Activated naive CD8-positive, alpha-beta T cell treated with anti-CD3 and anti-CD28 coated beads, Interleukin-2, amount 50 U/mL, for 16 hours (primary cell): ENCODE measurements around the gene LRRC17.

Experiments used
- DNase-seq: peaks from one replicate; pipeline ENCODE4 v3.0.0-alpha.2; 2020; ENCODE audit warnings: low read depth, low spot score

LRRC17 gene, protein sequence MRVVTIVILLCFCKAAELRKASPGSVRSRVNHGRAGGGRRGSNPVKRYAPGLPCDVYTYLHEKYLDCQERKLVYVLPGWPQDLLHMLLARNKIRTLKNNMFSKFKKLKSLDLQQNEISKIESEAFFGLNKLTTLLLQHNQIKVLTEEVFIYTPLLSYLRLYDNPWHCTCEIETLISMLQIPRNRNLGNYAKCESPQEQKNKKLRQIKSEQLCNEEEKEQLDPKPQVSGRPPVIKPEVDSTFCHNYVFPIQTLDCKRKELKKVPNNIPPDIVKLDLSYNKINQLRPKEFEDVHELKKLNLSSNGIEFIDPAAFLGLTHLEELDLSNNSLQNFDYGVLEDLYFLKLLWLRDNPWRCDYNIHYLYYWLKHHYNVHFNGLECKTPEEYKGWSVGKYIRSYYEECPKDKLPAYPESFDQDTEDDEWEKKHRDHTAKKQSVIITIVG

DNA sequence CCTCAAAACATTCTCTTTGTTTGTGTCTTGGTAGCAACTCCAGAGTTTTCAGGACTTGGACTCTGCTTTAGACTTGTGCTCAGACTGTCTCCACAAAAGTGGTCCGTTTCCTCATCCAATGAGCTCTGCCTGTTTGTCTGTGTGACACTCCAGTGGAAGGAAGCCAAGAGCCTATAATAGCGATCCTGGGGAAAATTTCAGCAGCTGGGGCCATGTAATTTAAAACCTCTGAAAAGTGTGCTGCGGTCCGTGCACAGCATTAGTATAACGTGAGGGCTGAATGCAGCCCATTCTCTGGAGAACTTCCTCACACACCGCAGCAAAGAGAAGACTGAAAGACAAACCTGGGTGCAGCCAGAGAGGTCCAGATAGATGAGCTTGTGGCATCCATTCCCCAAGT, at the start of gene LRRC17:
TSS of gene LRRC17 (plus strand) at position 259 of the 400 bp plus-strand sequence. CDS start 20,914 bp downstream, outside the sequence.
- no peak for DNase-seq

DNA sequence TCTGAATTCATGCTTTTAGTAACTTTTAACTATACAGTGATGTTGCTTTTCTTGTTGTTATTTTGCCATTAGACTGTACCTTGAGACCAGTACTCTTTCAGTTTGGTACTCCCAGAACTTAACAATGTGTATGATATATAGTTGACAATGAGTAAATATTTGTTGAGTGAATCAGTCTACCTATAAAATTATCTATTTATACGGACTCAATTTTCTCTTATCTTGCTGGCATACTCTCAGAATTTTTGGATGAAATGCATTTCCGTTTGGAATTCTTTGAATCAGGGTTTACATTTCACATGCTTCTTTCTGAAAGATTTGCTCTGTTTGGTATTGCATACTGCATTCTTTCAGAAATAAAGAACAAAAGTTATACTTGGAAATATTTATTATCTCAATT, 47.8 kb upstream of the LRRC17 start:
- no peak for DNase-seq

DNA sequence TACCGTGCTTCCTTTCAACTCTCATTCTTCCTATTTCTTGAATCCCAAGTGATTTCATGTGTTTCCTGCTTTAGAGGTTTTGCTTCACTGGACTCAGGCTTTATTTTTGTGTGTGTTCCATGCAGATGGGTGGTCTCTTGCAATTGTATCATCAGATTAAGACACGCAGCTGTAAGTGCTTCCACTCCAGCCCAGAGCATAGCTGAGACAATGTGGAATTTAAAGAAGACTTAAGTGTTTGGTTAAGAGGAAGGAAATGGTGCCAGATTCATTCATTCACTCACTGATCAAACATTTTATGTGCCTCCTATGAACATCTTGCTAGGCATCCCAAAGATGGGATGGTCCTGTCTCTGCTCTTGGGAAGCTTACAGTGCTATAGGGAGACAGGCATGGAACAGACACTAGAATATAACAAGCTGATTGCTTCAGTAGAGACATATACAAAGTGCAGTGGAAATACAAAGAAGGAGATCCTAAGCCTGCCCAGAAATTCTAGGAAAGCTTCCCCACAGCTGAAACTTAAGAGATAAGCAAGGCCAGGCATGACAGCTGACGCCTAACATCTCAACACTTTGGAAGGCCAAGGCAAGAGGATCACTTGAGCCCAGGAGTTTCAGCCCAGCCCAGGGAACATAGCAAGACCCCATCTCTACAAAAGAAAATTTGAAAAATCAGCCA, 46.1 kb upstream of the LRRC17 start:
- no peak for DNase-seq

DNA sequence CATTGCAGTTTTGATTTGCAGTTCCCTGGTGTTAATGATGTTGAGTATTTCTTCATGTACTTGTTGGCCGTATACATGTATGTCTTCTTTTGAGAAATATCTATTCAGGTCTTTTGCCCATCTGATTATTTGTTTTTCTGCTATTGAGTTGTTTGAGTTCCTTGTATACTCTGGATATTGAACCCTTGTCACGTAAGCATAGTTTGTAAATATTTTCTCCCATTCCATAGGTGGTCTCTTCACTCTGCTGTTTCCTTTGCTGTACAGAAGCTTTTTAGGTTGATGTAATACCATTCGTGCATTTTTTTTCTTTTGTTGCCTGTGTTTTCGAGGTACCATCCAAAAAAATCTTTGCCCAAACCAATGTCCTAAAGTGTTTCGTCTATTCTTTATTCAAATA, 43.6 kb upstream of the LRRC17 start:
- no peak for DNase-seq

DNA sequence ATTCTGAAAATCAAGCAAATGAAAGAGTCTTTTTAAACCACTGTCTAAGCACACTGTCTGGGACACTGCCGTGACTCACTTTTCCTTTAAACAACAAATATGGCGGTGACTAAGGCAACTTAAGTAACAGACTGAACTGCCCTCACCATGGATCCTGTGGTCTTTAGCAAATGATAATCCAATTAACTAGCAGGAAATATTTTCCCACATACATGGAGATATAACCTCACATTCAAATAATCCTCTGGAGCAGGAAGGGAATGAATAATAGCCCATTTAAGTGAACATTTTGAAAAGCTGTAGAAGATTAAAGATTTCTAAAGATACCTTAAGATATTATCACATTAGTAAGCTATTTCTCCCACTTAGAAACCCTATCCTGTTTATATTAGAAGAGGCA, 40.3 kb upstream of the LRRC17 start:
- no peak for DNase-seq

DNA sequence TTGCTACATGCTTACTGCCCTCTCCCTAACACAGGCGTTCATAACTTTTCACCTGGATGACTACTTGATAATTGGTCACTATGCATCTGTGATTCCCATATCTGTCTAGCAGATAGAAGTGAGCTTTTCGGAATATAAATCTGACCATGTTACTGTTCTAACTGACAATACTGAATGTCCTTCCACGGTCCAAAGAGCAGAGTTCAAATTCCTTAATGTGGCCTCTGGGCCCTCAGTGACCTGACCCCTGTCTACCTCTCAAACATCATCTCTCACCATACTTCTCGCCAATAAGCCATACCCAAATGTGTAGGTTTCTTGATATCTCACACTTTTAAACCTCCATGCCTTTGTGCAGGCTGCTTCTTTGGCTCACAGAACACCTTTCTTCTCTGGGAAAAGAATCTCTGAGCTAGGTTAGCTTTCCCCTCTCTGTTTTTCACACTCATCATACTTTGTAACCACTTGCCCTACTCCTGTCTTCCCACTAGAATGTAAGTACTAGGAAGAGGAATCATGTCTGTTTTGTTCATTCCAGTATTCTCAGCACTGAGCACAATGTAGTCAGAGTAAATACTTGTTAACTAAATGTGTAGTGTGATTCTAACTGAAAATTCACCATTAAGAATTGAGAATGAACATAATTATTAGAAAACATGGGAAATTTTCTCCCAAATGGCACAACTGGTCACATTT, 39.2 kb upstream of the LRRC17 start:
- DNase-seq: no peak

DNA sequence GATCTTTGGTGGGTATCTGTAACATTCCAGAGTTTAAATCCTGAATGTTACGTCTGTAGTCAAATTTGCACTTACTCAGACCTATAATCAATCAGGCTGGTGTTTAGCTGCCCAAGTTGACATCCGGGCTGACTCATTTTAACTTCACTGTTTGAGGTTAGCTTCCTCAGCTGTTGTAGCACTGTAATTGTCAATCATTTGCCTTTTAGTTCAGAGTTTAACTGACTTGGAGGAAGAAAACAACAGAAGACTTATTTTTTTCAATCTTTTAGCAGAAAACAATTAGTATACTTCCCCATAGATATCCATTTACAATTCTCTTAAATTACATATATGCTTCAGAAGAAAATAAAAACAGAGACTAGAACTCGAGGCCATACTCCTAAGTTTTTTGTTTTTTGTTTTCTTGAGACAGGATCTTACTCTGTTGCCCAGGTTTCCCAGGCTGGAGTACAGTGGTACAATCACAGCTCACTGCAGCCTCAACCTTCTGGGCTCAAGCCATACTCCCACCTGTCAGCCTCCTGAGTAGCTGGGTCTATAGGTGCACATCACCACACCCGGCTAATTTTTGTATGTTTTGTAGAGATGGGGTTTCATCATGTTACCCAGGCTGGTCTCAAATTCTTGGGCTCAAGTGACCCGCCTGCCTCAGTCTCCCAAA, 38.5 kb upstream of the LRRC17 start:
- DNase-seq: no peak

DNA sequence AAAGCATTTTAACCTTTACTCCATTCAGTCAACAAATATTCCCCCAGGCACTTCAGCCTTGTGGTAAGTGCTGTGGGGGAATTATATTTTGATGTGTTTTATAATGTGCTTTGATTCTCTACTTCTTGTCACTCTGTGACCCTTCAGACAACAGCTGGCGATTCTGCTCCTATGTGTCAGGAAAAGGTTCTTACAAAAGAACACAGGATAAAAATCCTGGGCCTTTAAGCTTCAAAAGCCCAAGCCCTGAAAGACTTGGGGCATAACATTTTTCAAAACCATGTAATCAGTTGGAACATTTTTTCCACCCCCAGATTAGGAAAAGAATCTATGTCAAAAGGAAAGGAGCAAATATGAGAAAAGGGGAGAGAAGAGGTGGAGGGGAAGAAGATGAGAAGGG, 37.8 kb upstream of the LRRC17 start:
- no peak for DNase-seq

DNA sequence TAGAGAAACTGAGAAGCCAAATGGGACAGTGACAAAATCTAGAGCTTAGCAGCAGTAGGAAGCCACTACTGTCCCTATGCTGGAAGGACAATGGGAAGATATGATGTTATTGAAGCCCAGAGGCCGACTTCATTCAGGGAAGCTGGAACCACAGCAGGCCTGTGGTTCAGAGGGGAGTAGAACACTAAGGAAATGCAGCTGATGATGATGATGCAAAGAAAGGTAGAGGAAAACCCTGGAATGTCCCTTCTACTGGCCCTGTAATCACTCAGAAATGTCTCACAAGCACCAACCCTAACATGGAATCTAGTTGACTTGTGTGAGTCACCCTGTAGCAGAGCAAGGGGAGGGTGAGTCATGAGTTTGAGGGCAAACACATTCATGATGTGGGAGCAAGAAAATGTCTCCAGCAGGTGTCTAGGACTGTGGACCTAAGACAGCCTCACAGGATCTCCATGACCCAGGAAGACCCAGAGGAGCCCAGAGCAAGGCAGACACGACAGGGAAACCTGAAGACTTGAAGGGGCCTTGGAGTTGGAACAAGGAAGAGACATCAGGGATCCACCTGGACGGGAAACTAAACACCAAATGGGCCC, 37.0 kb upstream of the LRRC17 start:
- DNase-seq: no peak

DNA sequence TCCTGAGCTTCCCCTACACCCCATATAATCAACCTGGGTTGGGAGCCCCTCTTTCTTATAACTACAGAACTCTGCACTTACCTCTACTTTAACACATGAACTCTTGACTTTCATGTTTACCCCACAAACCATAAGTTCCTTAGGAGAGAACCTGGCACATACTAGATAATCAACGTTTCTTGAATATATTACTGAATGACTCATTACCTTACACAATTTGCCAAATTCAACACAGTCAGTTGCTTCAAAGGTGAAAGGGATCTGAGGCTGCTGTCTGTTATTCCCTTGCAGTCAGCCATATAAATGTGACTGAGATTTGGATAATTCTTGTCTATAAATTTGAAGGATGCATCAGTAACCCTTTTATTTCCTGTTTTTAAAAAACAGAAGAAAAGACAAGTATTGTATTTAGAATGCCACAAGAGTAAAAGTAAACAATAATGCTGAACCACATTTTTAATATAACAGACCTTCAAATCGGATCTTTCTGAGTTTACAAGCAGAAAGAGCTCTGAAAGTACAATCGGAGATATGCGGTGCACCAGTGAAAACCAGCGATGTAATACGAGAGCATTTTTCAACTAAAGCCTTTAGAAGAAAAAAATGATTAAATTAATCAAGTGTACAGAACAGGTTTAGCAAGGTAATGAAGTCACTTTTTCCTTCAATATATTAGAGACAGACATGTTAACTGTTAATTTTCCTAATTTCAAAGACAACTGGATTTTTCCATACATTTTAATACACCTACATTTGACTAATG, 29.5 kb upstream of the LRRC17 start:
- DNase-seq: no peak

DNA sequence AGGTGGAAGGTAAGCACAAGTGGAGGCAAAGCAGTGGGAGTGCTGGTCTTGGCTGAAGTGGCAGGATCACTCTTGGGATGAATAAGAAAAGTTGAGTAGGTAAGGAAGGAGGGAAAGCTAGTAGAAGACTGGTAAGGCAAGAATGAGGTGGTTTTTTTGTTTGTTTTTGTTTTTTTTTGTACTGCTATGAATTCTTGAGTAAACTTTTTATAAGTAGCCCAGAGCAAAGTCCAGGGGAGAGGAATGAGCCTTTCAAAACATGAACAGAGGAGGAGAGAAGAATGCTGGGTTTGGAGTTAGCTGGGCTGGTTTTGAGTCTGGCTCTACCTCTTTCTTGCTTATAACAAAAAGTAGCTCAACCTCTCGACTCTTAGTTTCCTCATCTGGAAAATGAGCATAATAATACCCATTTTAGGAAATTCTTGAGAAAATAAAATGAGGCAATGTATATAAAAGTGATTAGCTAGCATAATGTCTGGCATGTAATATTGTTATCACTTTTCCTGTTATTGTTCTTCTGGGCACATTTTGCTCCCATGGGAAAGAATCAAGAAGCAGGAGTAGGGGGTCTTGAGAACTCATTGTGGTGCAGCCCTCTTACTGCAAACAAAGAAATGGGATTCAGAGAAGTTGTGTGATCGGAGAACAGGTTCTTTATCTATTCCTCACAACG, 24.1 kb upstream of the LRRC17 start:
- no peak for DNase-seq

DNA sequence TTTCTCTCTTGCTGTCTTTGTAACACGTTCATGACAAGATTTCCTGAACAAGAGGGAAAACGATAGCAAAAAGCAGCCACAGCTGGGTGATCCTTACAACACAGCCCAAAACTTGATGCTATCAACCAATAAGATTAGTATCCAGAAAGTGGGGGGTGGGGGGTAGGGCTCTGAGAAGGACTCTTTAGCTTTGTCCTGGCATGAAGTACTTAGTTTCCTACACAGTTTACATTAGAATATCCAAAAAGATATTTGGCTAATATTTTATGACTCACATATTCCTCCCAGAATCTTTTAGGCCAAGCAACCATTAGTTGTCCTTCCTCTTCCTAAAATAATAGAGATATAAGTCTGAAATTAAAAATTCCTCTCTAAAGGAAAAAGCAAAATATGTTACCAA, 22.9 kb upstream of the LRRC17 start:
- no peak for DNase-seq

DNA sequence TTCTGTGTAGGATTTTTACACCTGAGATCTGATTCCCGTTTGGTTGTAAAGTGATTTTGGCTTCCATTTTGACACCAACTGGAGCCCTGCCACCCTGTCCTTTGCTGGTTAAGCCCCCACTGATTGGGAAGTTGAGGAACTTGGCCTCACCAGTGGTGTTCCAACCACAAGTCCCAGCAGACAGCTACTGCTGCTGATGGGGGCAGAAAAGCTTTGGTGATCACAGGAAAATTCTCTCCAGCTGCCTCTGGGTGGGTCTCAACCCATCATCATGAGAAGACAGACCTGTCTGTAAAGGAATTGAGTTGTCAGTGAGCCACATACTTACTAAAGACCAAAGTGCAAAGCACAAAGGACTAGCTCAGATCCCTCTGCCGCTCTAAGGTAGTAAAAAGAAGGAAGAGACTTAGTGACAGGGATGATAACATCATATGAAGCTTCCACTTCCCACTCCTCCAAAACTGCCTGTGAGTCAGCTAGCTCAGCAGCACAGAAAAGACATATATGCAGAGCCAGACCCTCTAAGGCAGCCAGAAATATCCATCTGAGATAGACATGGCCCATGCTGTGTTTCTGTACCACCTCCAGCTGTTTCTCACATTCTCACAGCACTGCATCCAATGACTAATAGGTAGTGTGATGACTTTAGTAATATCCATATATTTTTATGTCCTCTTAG, 22.4 kb upstream of the LRRC17 start:
- DNase-seq: no peak

DNA sequence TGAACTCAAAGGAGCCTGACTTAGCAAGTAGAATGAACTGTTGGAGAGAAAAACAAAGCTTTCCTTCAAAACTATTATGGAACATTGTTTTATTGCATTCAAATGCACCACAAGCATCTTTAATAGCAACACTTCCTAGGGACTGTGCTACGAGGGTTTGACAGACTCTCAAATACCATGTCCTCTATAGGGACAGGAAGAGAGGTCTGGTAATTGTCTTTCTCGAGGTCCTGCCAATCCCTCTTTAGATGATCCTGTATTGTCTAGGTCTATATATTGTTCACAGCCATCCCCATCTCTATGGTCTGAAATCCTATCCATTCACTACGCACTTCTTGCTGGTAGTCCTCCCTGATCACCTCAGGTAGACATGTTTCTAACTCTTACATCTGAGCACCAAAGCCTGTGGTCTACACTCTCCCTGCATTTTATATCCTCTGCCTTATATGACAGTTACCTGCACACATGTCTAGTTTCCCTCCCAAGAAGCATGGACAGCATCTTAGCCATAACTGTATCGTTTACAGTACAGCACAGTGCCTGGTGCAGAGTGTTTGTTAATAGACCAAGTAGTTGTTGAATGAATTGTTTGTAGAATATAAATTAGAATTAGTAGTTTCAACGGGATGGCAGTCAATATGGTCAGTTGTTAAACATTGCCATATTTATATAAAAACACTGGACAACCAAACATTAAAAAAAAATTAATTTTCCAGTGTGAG, 21.7 kb upstream of the LRRC17 start:
- no peak for DNase-seq

DNA sequence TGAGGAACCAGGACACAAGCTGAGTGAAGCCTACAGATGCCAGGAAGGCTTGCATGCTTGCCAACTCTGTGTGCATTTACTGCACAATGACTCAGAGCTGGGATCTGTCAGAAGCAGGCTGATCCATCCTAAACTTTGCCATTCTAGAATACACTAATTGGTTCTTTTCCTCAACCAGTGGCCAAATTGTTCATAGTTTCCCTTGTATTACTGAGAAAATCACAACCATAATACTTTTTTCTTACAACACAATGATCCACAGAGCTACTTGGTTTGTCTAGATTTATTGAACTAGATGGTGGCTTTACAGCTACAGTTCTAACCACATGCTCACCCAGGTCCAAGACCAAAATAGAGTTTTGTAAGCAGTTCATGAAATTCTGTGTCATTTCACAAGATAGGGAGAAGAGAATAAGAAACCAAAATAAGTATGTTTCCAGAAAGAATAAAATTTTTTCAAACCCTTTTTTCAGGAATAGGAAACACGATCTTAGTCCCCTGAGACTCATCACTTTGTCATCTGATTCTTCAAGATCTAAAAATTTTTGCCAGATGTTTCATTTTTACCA, 21.0 kb upstream of the LRRC17 start:
- DNase-seq: no peak

DNA sequence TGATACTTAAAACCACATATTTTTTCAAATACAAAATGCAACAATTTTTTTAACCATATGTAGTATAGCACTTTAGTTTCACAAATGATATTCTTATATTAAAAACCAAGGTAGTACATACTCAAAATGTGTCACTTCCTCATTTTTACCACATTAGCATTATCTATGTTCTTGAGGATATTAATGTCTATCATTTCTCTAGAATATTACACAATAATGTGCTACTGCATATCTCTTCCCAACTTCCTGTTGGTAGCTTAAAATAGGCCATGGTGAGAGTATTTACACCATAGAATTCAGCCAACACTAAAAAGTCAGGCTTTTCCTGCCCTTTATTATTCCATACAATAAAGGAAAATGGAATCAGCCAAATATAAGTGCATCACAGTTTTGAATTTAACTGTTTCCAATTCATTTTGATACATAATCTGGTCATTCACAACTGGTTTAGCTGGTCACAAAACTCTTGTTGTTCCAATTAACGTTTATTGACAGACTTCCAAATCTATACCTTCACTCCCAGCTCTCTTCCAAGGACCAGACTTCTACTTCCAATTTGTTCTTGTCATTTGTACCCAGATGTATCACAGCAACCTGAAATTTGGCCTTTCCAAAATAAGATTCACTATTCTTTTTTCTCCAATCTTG, 20.0 kb upstream of the LRRC17 start:
- no peak for DNase-seq

DNA sequence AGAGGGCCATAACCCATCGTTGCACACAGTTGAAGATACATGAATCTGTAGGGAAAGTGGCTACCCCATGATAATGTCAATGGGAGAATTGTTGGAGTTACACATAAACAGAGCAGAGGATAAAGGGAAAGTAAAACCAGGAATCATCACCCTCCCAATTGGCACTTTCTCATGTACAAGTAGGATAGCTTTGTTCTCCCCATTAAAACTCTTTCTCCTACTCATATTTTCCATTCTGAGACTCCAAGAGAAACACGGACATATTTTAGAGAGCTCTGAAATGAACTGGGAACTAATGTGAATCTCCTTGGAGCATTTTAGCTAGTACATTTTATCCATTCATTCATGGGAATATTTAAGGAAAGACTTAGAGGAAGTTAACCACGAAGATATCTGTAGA, 17.2 kb upstream of the LRRC17 start:
- no peak for DNase-seq

DNA sequence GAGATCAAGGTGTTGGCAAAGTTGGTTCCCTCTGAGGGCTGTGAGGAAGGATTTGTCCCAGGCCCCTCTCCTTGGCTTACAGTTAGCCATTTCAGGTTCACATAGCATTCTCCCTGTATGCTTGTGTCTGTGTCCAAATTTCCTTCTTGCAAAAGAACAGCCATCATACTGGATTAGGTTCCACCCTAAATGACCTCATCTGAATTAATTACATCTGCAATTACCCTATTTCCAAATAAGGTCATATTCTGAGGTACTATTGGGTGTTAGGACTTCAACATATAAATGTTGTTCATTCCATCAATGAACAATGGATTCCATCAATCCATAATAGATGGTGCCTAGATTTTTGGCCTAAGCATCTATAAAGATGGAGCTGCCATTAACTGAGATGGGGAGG, 16.2 kb upstream of the LRRC17 start:
- no peak for DNase-seq
